ENCODE data around the gene CLIP2.
A peak's percentile ranks its signal among the peaks of the same experiment; 100 is the strongest.
"Not testable (repeated sequence)": the region's sequence is repeated elsewhere in the genome, so short reads cannot be mapped to it uniquely, and the experiment has no call there.

CLIP2 gene

DNA sequence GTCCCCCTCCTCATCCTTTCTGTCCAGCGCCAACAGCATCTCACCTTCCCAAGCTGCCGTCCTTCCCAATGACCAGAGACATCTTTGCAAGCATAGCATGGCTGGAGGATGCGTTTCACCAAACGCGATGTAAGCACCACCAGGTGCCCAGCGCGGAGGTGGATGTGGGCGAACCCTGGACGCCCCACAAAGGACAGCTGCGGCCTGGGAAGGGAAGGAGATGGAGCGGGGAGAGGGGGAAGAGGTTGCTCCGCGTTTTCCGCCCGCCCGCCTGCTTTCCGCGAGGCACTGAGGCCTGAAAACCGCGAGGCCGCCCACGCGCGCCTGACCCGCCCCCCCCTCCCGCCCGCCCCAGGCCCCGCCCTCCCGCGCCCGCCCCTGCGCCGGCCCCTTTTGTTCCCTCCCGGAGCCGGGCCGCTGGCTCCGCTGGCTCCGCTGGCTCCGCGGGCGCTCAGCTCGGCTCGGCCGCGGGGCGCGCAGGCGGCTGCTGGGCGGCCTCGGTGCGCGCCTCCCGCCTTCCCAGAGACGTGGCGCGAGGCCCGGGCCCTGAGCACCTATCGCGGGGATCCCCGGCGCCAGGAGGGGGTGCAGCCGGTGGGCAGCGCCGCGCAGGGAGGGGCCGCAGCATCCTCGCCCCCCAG, at the start of gene CLIP2:
Gene CLIP2 (plus strand): TSS at position 390 of the 641 bp plus-strand sequence. CDS start 28,140 bp downstream, outside the sequence.
- peak; percentile 62 for DNase-seq (ENCODE audit: low read depth, low spot score)

DNA sequence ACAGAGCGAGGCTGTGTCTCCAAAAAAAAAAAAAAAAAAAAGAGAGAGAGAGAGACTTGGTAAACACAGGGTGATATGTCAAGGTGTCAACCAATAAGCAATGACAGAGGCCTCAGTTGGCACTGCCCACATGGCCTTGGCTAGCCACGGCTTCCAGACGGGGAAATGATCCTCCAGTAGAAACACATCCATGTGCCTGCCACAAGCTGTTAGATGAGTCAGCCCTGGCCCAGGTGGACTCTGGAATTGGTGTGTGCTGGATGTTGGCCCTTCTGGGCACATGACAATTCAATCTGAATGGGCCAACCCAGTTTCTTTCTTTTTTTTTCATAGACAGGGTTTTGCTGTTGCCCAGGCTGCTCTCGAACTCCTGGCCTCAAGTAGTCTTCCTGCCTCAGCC, 48.7 kb upstream of the CLIP2 start:
- no peak for DNase-seq (ENCODE audit: low read depth, low spot score)

DNA sequence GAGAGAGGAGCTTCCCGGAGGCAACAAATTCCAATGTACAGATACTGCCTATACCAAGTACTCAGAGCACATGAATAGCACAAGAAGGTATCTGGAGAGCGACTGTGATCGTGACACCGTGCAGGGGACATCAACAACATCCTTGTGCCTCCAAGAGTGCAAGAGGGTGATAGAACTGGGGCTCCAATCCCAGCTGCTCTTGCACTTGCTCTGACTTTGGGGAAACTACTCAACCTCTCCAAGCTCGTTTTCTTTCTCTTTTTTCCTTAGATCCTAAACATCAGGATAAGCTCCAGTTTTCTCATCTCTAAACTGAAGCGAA, 47.1 kb upstream of the CLIP2 start:
- no peak for DNase-seq (ENCODE audit: low read depth, low spot score)

DNA sequence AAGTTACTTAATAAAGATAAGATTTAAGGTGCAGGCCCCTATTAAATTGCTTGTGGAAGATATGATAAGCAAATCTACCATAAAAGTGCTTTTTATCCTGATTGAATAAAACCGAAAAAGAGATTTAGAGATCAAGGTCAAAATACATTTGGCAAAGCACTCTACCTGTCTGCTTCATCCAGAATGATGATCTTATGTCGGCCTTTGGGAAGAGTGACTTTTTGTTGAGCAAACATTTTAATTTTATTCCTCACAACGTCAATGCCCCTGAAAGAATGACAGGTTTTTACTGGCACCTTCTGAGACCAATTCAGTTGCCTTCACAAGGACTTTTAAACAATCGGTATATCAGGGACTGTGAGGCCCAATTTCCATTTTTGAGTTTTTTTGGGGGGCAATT, 42.7 kb upstream of the CLIP2 start:
- DNase-seq (ENCODE audit: low read depth, low spot score), result no peak

DNA sequence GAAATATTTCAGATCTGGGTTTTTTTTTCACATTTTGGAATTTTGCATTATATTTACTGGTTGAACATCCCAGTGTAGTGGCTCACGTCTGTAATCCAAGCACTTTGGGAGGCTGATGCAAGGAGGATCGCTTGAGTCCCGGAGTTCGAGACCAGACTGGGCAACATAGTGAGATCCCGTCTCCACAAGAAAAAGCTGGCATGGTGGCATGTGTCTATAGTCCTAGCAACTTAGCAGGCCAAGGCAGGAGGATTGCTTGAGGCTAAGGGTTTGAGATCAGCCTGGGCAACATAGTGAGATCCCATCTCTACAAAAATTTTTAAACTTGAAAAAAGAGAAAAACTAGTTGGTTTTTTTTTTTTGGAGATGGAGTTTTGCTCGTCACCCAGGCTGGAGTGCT, 41.1 kb upstream of the CLIP2 start:
- no peak for DNase-seq (ENCODE audit: low read depth, low spot score)

DNA sequence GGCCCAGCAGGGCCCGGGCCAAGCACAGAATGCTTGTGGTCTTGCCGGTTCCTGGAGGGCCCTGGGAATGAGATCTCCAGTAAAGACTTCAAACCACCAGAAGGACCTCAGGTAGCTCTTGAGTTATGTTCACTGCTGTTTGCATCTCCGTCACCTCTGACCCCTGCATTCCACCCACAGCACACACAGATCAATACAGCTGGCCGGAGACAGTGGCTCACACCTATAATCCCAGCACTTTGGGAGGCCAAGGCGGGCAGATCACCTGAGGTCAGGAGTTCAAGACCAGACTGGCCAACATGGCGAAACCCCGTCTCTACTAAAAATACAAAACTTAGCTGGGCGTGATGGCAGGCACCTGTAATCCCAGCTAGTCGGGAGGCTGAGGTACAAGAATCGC, 40.1 kb upstream of the CLIP2 start:
- not testable (repeated sequence) for DNase-seq (ENCODE audit: low read depth, low spot score)

DNA sequence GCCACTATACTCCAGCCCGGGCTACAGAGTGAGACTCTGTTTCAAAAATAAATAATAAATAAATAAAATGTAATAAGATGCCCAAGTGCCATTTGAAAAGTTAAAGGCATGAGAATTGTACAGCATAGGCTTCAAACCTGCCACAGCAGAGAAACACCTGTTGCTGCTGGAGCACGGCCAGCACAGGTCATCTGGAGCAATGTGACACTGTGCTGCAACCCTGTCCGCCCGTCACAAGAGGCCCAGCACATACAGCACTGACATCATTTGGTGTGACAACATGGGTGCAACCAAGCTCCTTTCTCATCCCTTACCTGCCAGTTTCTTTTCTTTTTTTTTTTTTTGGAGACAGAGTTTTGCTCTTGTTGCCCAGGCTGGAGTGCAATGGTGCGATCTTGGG, 36.3 kb upstream of the CLIP2 start:
- no peak for DNase-seq (ENCODE audit: low read depth, low spot score)

DNA sequence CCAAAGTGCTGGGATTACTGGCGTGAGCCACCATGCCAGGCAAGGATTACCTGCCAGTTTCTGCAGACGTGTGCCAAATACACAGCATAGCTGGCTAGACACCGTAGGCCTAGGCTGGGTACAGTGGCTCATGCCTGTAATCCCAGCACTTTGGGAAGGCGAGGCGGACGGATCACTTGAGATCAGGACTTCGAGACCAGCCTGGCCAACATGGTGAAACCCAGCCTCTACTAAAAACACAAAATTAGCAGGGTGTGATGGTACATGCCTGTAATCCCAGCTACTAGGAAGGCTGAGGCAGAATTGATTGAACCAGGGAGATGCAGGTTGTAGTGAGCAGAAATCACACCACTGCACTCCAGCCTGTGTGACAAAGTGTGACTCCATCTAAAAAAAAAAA, 35.9 kb upstream of the CLIP2 start:
- DNase-seq (ENCODE audit: low read depth, low spot score), result no peak

DNA sequence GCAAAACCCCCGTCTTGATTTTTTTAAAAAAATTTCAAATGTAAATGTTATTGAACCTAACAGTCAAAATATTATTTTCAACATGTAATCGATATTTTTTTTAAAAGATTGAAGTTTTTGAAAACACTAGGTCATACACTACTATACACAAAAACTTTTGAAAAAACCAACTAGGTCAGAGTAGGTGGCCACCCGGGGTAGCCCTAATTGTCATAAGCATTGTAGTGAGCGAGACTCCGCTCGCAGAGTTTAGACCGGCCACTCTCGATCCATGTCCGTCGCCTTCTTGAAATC, 35.4 kb upstream of the CLIP2 start:
- no peak for DNase-seq (ENCODE audit: low read depth, low spot score)

DNA sequence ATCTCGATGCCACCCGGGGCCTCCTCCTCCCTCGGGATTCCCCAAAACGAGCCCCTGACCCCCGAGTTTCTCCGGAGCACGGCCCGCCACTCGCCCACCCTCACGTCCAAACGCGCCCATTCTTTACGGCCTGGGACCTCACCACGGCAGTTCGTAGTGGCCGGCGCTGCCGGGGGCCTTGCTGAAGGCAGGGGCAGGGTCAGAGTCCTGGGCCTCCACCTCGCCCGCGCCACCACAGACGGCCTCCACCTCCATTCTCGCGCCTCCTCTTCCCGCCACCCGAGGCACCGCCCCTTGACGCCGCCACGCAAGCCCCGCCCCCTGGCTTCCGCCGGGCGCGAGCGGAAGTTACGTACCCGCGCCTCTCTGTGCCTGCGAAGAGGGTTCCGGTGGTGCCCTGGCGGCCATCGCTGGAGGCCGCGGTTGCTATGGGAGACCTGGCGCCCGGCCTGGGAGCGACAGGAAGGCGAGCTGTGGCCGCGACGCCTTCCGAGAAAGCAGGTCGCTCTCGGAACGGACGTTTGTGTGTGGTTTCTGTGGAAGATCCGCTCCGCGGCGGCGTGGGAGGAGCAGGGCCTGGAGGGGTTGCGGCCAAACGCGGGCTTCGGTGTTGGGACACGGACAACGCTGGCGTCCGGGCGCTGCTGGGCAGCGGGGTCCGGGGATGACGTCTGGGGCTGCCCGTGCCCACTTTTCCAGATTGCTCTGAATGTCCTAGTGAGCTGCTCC, 34.9 kb upstream of the CLIP2 start, which contains the start of gene RFC2:
Gene RFC2 (minus strand): TSS at position 271 of the 729 bp plus-strand sequence. CDS start 16 bp downstream, at position 255.
- peak; percentile 93 for DNase-seq (ENCODE audit: low read depth, low spot score)

DNA sequence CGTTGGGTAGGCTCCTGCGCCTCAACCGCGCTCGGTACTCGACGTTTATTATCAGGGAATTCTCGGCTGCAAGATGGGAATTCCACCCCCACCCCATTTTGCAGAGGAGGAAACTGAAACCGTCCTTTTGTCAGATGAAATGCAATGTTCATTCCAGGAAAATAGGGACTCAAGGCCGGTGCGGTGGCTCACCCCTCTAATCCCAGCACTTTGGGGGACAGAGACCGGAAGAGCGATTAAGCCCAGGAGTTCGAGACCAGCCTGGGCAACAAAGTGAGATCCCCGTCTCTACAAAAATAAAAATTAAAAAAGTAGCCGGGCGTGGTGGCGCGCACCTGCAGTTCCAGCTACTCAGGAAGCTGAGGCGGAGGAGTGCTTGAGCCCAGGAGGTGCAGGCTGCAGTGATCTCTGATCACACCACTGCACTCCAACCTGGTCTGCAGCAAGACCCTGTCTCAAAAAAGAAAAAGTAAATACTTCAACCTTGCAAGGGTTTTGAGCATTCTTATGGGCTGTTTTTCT, 34.3 kb upstream of the CLIP2 start:
- DNase-seq (ENCODE audit: low read depth, low spot score), result no peak

DNA sequence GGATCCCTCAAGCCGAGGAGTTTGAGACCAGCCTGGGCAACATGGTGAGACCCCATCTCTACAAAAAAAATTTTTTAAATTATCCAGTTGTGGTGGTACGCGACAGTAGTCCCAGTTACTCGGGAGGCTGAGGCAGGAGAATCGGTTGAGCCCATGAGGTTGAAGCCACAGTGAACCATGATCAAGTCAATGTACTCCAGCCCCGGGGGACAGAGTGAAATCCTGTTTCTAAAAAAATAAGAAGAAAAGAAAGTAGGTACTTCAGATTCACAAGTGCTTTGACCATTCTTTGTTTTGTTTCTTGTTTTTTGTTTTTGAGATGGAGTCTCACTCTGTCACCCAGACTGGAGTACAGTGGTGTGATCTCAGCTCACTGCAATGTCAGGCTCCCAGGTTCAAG, 33.7 kb upstream of the CLIP2 start:
- DNase-seq (ENCODE audit: low read depth, low spot score), result not testable (repeated sequence)

DNA sequence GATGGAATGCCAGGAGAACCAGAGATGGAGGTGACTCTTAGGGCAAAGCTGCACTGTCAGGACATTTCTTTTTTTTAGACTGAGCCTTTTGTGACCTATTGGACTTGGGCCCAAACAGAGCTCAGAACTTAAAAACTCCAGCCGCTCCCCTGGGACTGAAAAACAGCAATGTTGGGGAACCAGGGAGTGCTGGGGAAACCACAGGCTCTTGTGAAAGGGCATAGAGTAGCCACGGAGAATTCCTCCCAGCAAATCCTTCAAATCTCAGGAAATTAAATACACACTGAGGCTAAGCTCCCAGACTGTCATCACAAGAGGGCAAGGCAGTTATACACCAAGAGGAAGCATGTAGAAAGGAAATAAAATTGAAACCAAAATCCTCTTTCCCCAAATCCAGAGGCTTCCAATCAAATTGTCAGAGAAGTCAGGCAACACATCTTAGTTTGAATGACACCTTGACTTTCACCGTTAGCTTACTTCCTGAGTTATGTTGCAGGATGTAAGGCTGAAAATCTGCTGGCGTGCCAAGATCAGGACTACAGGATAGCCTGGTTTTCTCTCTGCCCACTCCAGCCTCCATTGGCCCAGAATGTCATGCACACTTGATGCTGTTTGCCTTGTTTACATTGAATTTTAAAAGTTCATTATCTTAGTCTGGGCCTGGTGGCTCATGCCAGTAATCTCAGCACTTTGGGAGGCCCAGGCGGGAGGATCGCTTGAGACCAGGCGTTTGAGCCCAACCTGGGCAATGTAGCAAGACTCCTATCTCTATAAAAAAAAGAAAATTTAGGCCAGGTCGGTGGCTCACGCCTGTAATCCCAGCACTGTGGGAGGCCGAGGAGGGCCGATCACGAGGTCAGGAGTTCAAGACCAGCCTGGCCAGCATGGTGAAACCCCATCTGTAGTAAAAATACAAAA, 32.5 kb upstream of the CLIP2 start:
- no peak for DNase-seq (ENCODE audit: low read depth, low spot score)

DNA sequence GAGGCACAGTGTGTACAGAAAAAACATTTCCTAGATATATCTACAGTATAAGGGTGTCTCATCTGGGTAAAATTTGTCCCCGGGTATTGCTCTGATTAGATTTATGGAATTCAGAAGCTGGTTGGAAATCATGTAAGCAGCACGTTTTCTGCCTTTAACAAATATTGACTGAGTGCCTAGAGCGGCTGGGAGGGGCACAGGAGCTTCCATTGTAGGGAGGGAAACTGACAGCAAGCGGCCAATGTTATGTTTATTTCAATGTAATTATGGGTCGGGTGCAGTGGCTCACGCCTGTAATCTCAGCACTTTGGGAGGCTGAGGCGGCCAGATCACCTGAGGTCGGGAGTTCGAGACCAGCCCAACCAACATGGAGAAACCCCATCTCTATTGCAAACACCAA, 30.6 kb upstream of the CLIP2 start:
- DNase-seq (ENCODE audit: low read depth, low spot score), result no peak

DNA sequence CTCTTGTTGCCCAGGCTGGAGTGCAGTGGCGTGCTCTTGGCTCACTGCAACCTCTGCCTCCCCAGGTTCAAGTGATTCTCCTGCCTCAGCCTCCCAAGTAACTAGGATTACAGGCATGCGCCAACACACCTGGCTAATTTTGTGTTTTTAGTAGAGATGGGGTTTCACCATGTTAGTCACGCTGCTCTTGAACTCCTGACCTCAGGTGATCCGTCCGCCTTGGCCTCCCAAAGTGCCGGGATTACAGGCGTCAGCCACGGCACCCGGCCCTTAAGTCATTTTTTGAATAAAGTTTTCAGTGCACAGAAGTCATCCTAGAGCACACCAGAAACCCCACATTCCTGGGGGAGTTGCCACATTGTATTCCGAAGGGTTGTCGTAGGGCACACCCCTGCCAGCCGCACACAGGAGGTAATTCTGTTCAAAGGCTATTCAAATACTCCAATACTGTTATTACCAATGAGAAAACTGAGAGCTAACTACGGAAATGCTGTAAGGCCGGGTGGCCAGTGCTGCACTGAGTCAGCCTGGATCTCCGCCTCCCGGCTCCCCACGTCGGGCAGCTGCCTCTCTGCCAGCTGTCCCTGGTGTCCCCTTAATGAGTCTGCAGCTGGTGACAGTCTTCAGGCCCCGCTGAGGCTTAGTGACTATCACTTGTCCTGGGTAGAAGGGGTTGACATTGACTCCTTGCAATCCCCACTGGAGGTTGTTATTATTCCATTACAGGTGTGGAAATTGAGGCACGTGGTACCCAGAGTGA, 26.4 kb upstream of the CLIP2 start:
- no peak for DNase-seq (ENCODE audit: low read depth, low spot score)

DNA sequence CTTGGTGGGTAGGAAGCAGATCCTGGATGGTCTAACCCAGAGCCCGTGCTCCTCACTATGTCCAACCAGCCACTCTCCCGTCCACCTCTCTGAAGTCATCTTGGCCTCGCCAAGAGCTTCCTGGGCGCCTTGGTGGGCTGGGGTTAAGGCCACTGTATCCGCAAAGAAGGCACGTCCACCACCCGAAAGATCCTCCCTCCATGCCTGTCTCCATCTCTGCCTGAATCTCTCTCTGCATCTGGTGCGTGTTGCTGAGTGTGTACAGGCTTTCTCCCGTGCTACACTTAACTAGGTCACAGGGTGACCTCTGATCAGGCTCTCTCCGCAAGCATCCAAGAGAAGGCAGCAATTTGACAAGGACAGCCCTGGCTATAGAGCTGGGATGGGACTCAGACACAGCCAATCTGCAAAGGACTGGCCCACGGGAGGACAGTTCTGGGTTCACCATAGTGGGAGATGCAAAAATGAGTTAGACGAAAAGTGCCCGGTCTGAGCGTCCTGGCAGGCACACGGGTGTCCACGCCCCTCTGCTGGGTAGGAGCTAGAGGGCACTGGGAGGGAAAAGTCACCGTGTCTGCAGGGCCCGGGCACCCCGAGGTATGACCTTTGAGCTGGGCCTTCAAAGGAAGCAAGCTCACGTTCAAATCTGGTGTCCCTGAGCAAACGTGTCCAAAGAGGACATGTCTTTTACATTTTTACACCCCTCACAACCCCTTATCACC, 25.6 kb upstream of the CLIP2 start:
- no peak for DNase-seq (ENCODE audit: low read depth, low spot score)

DNA sequence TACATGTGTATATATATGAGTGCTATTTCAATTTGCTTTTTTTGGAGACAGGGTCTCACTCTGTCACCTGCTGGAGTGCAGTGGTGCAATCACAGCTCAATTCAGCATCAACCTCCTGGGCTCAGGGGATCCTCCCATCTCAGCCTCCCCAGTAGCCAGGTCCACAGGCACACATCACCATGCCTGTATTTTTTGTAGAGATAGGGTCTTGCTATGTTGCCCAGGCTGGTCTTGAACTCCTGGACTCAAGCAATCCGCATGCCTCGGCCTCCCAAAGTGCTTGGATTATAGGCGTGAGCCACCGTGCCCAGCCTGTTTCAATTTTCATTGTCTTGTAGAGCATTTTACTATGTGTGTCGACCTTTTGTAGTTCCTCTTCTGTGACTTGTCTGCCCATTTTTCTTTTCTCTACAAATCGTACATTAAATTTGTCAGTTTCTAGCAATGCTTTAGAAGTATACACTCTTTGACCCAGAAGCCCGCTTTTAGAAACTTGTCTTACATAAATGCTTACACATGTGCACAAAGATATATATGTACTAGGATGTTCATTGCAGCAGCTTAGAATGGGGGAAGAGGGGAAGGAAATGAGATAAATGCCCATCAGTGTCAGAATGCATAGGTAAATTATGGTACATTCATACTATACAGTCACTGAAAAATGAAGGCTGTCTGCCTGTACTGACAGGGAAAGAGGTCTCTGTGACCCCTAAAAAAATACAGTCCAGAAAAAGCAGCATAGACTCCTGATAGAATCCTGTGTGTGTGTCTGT, 22.8 kb upstream of the CLIP2 start:
- no peak for DNase-seq (ENCODE audit: low read depth, low spot score)

DNA sequence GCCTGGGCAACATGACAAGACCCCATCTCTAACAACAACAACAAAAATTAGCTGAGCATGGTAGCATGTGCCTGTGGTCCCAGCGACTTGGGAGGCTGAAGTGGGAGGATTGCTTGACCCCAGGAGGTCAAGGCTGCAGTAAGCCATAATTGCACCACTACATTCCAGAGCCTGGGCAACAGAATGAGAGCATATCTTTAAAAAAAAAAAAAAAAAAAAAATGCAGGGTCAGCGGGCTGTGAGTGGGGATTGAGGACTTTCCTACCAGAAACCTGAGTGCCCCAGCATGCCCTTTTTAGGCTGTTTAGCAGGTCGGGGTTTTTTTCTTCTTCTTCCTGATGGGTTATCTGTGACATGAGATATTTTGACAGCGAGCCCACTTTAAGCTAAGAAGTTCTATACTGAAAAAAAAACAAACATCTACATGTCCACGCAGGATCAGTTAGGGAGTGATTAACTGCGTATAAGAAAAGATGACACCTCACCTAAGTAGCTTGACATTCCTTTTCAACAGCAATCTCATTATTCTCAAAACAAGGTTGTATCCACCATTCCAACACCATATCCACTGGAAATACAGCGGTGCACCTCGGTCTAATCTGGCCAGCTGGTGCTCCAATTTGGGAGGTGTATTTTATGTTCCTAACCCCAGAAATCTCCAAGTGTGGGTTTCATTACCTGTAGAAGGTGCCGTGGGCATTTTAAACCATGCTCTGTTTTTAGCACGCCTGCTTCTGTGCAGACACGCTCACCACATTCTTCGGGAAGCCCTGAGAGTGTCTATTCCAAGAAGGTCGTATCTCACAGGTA, 21.2 kb upstream of the CLIP2 start:
- DNase-seq (ENCODE audit: low read depth, low spot score), result no peak

DNA sequence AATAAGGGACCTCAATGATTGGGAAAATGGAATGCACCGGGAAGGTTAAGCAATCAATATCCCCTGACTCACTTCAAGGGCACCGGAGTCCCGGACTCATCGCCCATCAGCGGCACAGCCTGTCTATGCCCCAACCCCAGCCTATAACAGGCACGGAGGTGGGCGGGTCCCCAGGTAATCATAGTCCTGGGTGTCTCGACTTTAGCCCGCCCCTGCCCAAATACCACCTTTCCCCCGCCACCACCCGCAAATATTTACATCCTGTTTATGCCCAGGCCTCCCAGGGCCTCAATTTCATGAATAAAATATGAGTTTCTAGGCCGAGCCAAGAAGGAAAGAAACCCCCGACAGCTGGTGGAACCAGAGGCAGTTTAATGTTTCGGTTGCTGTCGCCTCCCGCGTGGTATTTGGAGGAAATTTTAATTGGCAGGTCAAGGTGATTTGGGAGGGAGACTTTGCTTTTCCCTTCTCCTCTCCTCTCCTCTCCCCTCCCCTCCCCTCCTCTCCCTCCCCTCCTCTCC, 19.4 kb upstream of the CLIP2 start:
- no peak for DNase-seq (ENCODE audit: low read depth, low spot score)
